Smooth muscle cell (in vitro differentiated cells): ENCODE results near the gene FOXI1. TPM values are rescaled to one million over a fixed set of nuclear protein-coding genes. Genes with fewer than 3 reads are reported as not detected.

Source experiments
- DNase-seq: peaks from one replicate; lab custom pipeline; 2025; ENCODE audit not compliant: unreplicated experiment; lab: John Stamatoyannopoulos, UW
- H2AFZ ChIP-seq: fragments of 200-600 bp; sonication (generic); 2 replicates; pipeline ENCODE4 v1.6.0; 2016; ENCODE audit warnings: antibody characterized with exemption, low read depth, mild to moderate bottlenecking
- H3F3A ChIP-seq: fragments of 200-600 bp; sonication (generic); 2 replicates; pipeline ENCODE4 v1.6.0; 2017; ENCODE audit warnings: antibody characterized with exemption, low read depth
- H3K27ac ChIP-seq: fragments of 200-600 bp; sonication (generic); 2 replicates; pipeline ENCODE4 v1.5.1; 2016; ENCODE audit warnings: low read depth, mild to moderate bottlenecking
- H3K27me3 ChIP-seq: fragments of 200-600 bp; sonication (generic); 2 replicates; pipeline ENCODE4 v1.6.1; 2016; ENCODE audit warnings: low read depth, mild to moderate bottlenecking
- H3K36me3 ChIP-seq: fragments of 200-600 bp; sonication (generic); 2 replicates; pipeline ENCODE4 v1.5.1; 2016; ENCODE audit warnings: low read depth
- H3K4me1 ChIP-seq: fragments of 200-600 bp; sonication (generic); 2 replicates; pipeline ENCODE4 v1.5.1; 2016; ENCODE audit warnings: low read depth
- H3K4me2 ChIP-seq: fragments of 200-600 bp; sonication (generic); 2 replicates; pipeline ENCODE4 v1.6.0; 2016; ENCODE audit warnings: mild to moderate bottlenecking
- H3K4me3 ChIP-seq: fragments of 200-600 bp; sonication (generic); 2 replicates; pipeline ENCODE4 v1.5.1; 2016; ENCODE audit warnings: mild to moderate bottlenecking
- H3K79me2 ChIP-seq: fragments of 200-600 bp; sonication (generic); 2 replicates; pipeline ENCODE4 v1.6.0; 2016; ENCODE audit warnings: low read depth, mild to moderate bottlenecking
- H3K9ac ChIP-seq: fragments of 200-600 bp; sonication (generic); 2 replicates; pipeline ENCODE4 v1.6.0; 2016; ENCODE audit warnings: low read depth
- H3K9me3 ChIP-seq: fragments of 200-600 bp; sonication (generic); replicated peaks from 2 replicates; pipeline ENCODE4 v1.5.1; 2016; ENCODE audit warnings: low read depth
- H4K20me1 ChIP-seq: fragments of 200-600 bp; sonication (generic); 2 replicates; pipeline ENCODE4 v1.6.0; 2016; ENCODE audit warnings: low read depth
- WGBS: methylation state at CpG from one replicate; pipeline ENCODE4 v1.1.7; 2016; ENCODE audit warnings: low lambda C conversion rate; 5-methylcytosine and 5-hydroxymethylcytosine counted together
- polyA plus RNA-seq: library from polyadenylated mRNA; unstranded; fragments of >200 nt; fragmentation: Nextera tagmentation; extraction: Ambion mirVana; gene quantifications from 2 replicates; pipeline ENCODE4 v1.2.1, GENCODE V29; 2016
- total RNA-seq: library from RNA; depleted of rRNA; stranded (reverse); fragments of >200 nt; gene quantifications from 2 replicates; pipeline ENCODE4 v1.2.3, GENCODE V29; 2014
- TF ChIP-seq, protein P1 (sequence below): fragments of 200-600 bp; sonication (generic); IDR thresholded peaks from 2 replicates; pipeline ENCODE4 v1.5.1; 2017; ENCODE audit warnings: borderline replicate concordance, mild to moderate bottlenecking, antibody characterized with exemption; ENCODE audit not compliant: insufficient read depth, poor library complexity, severe bottlenecking

Gene FOXI1
- total and polyA plus RNA-seq, 2 experiments from 2014 or later = not detected

DNA sequence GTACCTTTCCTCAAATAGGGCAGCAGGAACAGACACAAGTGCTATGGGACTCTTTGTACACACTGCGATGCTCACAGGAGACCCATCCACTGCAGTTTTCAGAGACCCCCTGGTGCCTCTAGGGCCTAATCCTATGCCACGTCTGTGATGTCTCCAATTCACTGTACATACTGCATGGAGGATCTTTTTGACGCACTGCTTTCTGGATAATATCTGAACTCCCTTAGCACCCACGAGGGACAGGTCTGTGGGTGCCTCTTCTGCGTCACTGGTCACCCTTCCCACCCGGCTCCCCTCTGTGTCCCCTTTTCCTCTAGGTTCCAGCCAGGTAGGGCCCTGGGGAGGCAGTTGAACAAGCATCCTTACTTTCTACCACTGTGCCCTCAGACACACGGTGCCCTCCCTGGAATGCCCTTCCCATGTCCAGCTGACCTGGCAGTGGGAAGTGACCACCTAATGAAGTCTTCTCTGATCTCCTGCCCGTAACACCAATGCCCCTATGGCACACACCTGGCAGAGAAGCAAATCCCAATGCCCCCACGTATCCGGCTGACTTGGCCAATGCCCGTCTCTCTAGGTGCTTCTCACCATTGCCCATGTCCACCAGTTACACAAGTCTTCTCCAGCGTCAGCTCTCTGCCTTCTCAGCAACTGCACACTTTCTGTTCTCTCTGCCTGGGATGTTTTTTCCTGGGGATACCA lies 41.5 kb downstream of the FOXI1 start:
- no peak for DNase-seq
- H4K20me1 ChIP-seq = no peaks in the 10 kb centered on the region
- H3K9ac ChIP-seq = no peak overlapping the region

DNA sequence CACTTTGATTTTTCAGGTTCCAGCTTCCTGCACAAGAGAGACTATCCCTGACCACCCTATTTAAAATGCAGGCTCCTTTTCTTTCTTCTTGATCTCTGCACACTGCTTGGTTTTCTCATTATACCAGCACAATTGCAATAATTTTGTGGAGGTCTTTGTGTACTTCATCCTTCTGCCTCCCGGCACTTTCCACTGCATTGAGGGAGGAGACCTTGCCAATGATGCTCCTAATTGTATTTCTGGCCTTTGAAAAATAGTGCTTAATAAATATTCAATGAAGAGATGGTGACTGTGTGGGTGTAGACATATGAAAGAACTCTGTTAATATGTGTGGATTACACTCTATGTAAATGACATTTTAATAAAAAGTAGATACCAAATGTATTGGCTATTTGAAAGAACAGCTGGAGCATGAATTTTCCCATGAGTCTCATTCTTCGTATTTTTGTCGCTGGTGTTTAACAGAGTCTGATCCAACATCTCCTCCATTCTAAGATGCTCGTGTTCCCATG lies 42.1 kb downstream of the FOXI1 start:
- Histone ChIP-seq H3K27ac (no peak overlapping the region), H3K27me3 (peaks cover 8% of the 10 kb centered on the region), H3K4me3 (no peak overlapping the region), H3K4me2 (no peak overlapping the region), H3K9me3 (no peaks in the 10 kb centered on the region), H3K9ac (no peak overlapping the region), H3F3A (no peaks in the 10 kb centered on the region), H3K36me3 (no peaks in the 10 kb centered on the region), H3K79me2 (no peaks in the 10 kb centered on the region), H3K4me1 (no peaks in the 10 kb centered on the region), H4K20me1 (no peaks in the 10 kb centered on the region), H2AFZ (no peak overlapping the region)
- DNase-seq = no peak
- 93% methylated on average over 4 of the region's 4 CpGs for WGBS
- TF ChIP-seq, protein P1, sequence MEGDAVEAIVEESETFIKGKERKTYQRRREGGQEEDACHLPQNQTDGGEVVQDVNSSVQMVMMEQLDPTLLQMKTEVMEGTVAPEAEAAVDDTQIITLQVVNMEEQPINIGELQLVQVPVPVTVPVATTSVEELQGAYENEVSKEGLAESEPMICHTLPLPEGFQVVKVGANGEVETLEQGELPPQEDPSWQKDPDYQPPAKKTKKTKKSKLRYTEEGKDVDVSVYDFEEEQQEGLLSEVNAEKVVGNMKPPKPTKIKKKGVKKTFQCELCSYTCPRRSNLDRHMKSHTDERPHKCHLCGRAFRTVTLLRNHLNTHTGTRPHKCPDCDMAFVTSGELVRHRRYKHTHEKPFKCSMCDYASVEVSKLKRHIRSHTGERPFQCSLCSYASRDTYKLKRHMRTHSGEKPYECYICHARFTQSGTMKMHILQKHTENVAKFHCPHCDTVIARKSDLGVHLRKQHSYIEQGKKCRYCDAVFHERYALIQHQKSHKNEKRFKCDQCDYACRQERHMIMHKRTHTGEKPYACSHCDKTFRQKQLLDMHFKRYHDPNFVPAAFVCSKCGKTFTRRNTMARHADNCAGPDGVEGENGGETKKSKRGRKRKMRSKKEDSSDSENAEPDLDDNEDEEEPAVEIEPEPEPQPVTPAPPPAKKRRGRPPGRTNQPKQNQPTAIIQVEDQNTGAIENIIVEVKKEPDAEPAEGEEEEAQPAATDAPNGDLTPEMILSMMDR = no peak

More for the DNA sequence above, 41.5 kb downstream of the FOXI1 start:
- peaks cover 8% of the 10 kb centered on the region for H3K27me3 ChIP-seq
- H3K27ac ChIP-seq = no peak overlapping the region
- no peaks in the 10 kb centered on the region for H3K9me3 ChIP-seq
- 96% methylated on average over 12 of the region's 12 CpGs for WGBS
- H3K4me2 ChIP-seq = no peak overlapping the region
- H2AFZ ChIP-seq = no peak overlapping the region
- H3K4me1 ChIP-seq = no peaks in the 10 kb centered on the region
- TF ChIP-seq, protein P1 = no peak
- no peaks in the 10 kb centered on the region for H3F3A ChIP-seq
- H3K4me3 ChIP-seq = no peak overlapping the region
- H3K79me2 ChIP-seq = no peaks in the 10 kb centered on the region
- H3K36me3 ChIP-seq = no peaks in the 10 kb centered on the region

DNA sequence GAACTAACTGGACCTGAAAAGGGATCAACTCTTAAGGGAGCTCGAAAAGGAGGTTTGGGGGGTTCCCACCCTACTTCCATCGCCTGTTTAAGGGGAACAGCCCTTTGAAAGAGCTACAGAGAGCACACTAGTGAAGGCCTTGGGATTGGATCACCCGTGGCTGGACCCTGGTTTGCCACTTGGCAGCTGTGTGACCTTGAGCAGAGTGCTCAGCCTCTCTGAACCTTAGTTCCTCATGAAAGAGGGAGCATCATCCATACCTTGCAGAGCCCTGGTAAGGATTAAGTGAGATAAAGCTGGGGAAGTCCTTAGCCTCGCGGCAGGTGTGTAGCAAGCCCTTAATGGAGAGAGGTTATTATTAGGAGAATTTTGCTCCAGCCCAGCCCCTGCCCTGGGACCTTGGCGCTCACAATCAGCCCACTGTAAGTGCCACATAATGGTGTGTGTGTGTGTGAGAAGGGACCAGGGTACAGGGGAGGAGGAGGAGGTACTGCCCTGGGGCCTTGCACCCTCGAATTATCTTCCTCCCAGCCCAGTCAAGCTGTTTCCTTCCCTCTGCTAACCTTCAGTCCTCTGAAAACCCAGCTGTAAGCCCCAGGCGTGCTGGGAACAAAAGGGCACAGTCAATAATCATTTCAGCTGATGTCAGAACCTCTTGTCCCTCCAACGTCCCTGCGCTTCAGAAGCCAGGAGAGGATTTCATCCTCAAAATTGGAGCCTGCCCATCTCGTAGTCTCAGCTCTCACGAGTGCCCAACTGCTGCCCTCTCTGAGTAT lies 42.9 kb downstream of the FOXI1 start:
- no peaks in the 10 kb centered on the region for H3K4me1 ChIP-seq

More for the DNA sequence above, 42.9 kb downstream of the FOXI1 start:
- no peaks in the 10 kb centered on the region for H3K9me3 ChIP-seq
- H3K36me3 ChIP-seq = no peaks in the 10 kb centered on the region
- H3K9ac ChIP-seq = no peak overlapping the region
- peaks cover 8% of the 10 kb centered on the region for H3K27me3 ChIP-seq
- 89% methylated on average over 12 of the region's 12 CpGs for WGBS
- H2AFZ ChIP-seq = no peak overlapping the region
- no peaks in the 10 kb centered on the region for H3K79me2 ChIP-seq
- no peak overlapping the region for H3K27ac ChIP-seq
- H3K4me3 ChIP-seq = no peak overlapping the region
- no peaks in the 10 kb centered on the region for H4K20me1 ChIP-seq
- TF ChIP-seq, protein P1 = no peak
- H3F3A ChIP-seq = no peaks in the 10 kb centered on the region
- H3K4me2 ChIP-seq = no peak overlapping the region
- no peak for DNase-seq
